HG02943 (cell line): Measurements from ENCODE around the gene ZYX.
"Not testable (repeated sequence)": the region's sequence is repeated elsewhere in the genome, so short reads cannot be mapped to it uniquely, and the experiment has no call there.

Experiments
- ATAC-seq: cut with Tn5 transposase; IDR thresholded peaks from one replicate; pipeline ENCODE4 v1.9.1; 2021; ENCODE audit warnings: mild to moderate bottlenecking, low read depth, moderate library complexity; ENCODE audit not compliant: unreplicated experiment

The ZYX gene

DNA sequence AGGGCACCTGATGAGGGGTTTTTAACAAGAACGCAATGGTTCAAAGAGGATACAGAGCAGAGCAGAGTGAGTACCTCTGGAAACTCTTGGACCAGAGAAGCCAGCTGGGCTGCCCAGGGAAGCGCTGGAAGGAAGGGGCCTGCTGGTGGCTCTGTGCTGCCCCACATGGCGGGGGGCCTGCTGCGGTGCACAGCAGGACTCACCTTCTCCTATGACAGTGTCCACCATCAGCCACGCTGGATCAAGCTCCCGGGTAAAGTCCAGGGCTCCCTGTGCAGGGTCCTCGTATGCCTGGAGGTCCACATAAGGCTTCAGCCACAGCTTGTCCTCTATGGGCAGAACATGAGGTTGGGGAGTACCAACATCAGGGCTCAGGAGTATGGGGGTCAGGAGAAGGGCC lies 15.0 kb downstream of the ZYX start:
- ATAC-seq = no peak

DNA sequence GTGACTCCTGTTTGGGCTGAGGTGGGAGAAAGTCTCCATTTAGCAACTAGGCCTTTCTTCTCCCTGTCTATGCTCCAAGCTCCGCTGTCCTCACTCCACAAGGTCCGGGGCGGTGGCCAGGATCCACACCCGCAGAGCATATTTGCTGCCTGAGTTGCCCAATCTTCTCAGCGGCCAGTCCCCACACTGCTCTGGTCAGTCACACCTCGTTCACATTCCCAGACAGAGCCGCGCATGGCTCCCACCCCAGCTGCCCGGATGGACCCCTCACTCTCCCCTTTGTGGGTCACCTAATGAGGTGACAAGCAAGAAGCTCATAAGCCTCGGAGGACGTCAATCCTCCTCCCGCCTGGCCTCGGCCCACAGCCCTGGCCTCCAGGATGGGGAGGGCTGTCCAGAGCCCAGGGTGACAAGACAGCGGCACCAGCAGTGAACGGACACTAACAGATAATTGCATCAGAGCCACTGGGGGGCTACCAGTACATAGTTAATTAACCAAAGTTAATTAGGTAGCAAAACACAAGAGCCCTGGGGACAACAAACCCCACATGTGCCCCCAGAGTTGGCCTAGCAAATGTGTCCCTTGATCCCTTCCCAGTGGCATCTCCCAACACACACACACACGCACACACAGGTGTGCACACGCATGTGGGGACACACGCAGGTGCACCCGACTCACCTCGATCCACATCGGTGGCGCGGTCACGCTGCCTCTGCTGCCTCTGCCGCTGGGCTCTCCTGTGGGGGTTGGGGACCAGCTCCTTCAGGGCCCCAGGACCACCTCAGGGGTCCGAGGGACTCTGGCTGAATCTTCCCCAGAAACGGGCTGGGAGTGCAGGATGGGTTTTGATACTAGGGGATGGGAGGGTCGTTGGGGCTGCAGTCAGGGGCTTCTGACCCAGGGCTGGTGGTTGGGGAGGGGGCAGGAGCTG lies 15.7 kb downstream of the ZYX start:
- no peak for ATAC-seq

DNA sequence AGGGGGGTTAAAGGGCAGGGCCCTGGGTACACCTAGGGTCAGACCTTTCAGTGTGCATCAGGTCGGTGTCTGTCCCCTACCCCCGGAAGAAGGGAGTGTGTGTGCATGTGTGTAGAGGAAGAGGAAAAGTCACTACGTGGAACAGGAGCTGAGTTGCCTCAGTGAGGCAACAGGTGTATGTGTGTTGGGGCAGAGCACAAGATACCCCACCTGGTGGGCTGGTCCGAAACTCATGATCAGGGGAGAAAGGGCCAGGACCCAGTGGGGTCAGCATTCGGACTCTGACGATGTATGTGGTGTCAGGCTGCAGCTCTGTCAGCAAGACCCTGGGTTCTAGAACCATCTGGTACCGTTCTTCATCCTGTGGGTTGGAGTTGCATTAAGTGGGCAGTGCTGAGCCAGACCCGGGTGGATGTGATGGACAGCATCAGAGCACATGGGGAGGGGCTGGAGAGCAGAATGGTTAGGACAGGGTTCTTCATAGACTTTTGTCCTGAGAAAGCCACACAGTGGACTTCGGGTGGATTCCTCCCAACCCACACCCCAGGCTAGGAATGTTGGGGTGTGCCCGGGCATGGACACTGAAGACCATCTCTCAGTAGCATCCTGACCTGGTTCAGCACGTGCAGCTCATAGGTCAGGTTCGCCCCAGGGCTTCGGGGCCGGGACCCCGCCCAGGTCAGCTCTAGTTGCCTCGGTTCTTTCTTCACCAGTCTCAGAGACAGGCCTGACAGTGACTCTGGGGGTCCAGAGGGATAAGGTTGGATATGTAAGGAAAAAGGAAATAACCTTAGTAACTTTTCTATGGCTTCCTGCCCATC lies 16.8 kb downstream of the ZYX start:
- ATAC-seq = no peak

DNA sequence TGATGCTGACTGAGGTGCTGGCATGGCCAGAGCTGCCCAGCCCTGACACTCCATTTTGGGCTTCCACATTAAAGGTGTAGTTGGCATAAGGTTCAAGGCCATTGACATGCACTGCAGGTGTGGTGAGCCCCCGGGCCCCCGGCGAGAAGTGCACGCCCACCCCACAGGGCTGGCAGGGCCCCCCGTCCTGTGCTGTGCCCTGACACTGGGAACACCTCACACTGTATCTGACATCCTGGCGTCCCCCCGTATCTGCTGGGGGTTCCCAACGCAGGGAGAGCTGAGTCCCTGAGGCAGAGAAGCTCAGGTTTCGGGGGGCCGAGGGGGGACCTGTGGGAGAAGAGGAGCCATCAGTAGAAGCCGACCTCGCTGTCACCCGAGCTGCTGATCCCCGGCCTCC lies 17.5 kb downstream of the ZYX start:
- ATAC-seq = no peak

DNA sequence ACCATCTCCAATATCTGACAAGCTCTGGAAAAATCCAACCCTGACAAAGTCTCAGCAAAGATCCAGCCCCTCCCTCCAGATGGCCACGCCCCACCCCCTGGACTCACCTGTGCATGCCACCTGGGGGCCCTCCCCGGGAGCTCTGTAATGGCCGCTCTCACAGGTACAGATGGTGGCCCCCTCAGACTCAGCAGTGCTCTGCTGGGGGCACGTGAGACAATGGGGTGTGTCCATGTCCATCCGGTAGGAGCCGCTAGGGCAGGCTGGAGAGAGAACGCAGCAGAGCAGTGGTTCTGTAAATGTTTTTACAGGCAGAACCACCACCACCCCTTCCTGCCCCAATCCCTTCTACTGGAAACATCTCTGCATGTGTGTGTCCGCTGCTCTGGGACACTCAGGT lies 18.0 kb downstream of the ZYX start:
- ATAC-seq = no peak

DNA sequence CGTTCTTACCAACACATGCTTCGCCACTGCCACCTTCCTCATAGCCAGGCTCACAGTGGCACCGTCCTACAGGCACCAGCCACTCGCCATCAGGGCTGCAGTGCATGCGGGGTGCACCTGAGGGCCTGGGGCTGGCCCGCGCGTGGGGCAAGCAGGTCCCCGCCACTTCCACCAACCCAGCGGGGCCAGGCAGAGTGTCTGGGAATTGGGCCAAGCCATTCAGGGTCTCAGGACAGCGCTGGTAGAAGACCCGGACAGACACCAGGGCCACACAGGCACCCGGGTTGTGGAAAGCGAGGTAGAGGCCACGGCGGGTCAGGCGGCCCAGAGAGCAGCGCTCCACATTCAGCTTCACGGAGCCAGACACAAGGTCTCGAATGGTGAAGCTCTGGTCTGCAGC lies 18.5 kb downstream of the ZYX start:
- ATAC-seq = no peak

DNA sequence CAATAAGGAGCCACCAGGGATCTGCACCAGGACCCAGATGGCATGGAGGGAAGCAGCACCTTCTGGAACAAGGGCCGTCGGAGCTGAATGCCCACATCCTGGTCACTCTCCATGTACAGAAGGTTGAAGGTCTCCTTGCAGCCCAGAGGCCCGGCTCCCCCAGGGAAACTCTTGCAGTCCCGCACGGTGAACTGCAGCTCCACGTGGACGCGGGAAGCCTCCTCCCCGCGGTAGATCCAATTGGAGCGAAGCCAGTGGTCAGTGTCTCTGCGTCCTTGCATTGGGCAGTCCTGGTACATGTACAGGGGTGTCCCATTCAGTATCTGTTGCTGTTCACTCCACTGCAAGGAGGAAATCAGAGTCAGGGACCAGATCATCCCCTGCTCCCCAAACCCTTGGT lies 20.1 kb downstream of the ZYX start:
- ATAC-seq = no peak

DNA sequence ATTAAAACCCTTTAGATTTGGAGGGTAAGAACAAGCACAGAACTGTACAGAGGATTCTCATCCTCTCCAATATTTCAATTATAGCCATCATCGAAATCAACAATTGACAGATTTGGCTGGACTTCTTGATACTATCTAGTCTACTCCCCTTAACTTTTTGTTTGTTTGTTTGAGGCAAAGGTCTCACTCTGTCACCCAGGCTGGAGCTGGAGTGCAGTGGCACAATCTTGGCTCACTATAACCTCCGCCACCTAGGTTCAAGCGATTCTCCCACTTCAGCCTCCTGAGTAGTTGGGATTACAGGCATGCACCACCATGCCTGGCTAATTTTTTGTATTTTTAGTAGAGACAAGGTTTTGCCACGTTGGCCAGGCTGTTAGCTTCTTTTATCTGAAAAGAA lies 21.1 kb downstream of the ZYX start:
- not testable (repeated sequence) for ATAC-seq

DNA sequence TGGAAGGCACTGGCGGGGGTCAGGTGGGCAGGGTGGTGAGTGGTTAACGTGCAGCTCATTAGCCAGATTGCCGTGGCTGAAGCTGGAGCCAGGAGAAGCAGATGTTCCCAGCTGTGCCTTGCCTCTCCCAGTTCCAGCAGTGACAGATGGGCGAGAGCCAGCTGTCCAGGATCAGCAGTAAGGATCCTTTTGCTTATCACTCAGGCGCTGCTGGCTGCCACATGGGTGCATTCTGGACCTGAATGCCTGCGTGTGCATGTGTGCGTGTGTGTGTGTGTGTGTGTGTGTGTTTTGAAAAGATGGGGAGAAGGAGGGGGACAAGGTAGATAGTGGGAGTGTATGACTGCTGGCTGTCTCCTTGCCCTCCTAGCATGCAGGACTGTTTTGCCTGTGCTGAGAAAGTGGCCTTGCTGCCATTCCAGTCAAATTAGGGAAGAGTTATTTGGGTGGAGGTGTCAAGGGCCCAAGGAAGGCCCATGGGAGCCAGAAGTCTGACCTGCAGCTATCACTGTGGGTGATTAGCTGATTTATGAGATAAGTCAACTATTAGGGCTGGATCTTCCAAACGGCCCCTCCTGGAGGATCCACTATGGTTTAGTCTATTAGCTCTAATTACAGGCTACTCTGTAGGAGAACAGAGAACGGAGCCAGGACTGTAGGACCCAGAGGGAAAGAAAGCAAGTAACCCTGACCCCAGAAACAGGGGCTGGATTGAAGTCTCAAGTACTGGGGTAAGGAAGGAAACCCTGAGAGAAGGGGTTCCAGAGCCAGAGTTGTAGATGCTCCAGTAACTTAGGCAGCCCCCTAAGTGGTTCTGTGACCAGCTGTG lies 24.2 kb downstream of the ZYX start:
- no peak for ATAC-seq

DNA sequence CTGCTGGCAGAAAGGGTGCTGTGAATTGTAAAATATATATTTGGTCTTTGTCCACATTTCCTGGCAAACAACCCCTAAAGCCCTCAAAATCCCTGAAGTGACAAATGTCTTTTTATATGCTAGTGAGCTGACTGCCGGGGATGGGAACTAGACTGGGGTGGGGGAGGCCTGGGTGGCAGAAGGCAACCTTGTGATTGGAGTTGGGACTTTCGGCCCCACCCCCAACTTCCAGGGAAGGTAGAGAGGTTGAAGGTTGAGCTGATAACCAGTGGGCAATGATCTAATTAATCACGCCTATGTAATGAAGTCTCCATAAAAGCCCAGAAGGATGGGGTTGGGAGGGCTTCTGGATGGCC lies 24.8 kb downstream of the ZYX start:
- no peak for ATAC-seq

DNA sequence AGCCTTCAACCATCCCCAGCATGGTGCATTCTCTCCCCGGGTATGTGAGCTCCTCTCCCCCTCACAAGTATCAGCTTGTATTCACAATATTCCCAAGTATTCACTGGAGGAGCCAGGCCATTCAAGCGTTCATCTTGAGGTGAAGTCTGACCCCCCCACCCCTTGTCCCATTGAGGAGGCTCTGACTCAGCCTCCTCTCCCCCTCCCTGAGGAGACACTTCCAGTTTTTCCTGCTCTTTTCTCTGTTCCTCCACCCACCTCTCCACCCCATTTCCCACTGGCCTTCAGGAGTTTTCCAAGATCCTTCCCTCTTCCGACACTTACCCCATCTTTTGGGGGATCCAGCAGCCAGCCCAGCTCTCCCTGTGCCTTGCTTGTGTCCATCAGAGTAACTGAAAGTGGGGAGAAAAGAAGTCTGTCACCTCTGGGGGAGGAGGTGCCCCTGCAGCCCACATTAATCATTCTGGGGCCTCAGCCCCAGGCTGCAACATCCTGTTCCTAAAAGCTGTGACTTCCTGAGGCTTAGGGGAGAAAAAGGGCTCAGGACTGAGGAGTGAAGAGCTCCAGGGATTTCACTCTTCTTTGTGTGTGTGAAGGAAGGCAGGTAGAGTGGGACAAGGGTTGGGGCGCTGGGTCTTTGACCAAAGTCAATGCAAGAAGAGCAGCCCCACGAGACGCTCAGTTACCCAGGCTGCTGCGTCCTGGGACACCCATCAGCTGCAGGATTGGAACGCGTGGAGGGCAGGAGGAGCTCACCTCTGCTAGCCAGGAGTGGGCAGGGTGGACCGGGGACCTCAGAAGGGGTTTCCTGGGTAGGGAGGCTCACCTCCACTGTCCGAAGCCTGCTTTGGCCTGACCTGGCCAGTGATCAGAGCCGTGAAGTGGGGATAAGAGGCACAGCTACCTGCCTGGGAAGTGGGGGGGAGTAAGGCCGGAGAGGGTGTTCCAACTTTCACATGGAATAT lies 26.4 kb downstream of the ZYX start:
- ATAC-seq = no peak

DNA sequence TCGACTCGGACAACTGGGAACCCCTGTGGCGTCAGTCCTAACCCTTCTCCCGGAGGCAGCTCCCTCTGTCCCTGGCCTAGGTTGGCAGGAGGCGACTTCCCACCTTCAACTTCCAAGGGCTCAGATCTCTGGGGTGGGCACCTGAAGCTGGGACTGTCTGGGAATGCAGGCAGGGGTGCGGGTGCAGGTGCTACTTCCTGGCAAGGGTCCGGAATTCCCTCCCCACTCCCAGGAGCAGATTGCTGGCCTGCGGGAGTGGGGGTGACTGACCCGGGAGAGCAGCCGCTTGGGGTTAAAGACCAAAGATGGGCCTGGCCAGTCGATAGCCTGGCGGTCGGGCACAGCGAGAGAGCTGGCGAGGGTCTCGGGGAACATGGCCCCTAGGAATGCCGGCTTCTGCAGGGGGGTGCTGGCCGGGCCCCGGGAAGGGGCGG lies 27.1 kb downstream of the ZYX start:
- ATAC-seq = no peak

DNA sequence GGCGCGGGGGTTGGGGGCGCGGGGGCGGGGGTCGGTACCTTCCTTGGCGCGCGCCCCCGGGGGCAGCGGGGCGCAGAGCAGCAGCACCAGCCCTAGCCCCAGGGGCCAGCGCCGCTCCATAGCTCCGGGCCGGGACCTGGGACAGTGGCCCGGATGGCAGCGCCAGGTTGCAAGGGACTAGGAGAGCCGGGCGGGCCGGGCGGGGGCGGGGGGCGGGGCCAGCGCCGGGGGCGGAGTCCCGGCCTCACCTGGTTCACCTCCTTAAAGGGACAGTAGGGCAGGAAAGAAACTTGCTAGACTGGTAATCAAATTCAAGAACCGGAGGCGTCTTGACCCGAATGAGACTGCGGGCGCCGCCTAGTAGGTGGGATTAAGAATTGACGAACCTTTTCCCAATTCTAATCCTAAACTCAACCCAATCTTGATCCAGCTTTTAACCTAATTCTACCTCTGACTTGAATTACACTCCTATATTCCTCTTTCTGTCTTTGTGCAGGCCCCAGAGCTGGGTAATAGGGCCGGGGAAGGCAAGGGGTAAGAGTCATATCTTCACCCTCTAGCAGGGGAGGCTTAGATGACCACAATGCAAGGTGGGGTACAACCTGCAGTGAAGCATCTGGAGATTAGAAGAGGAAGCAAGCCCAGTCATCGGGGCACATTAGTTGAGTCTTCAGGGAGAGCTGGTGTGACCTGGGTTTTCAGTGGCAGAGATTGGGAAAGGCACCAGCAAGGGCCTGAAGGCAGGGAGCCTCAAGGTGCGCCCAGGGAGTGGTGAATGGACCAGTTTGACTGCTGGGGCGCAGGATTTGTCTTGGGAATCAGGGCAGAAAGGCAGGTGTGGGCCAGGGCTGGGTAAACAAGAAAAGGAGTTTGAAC lies 27.8 kb downstream of the ZYX start, which contains the start of gene EPHA1:
TSS of gene EPHA1 (minus strand) at position 171 of the 876 bp plus-strand sequence. CDS start at position 120, 51 bp downstream.
- ATAC-seq = no peak

DNA sequence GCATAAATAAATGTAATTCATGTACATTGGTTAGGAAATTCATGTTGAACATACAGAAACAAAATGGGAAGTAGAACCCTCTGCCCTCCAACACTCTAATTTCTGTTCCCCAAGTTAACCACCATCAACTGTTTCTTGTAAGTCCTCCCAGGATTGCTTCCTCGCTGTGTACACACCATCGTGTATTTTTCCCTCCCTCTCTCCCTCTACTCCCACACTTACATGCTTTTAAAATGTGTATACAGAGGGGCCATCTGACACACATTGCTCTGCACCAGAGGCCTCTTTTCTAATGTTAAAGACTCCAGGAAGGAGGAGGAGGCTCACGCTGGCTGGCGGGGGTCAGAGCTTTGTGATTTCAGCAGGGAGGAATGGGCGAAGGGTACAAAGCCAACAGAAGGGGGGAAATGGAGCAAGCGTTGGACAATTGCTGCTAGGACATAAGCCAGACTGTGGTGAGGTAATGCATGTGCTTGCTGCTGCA lies 29.4 kb downstream of the ZYX start:
- no peak for ATAC-seq

DNA sequence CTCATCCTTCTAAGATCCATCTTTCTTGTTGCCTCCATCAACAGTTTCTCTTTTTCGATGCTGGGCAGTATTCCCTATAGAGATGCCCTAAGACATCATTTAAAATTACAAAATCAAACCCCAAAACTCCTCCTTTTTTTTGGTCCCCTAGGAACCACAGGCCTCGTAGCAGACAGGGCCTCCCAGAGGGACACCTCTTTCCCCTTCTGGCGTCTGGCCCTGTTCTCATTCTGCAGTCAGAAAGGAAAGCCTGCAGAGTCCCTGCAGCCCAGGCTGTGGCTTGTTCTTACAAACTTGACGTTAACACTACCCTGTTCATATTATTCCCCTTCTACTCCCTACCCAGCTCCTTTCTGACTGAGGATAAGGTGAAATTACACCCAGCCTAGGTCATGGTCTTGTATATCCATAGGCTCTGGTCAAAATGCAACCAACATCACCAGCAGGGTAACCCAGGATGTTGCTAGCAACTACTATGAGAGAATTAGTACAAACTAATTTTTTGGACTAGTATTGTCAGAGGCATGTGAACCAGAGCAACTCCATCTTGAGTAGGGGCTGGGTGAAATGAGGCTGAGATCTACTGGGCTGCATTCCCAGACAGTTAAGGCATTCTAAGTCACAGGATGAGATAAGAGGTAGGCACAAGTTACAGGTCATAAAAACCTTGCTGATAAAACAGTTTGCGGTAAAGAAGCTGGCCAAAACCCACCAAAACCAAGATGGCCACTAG lies 31.0 kb downstream of the ZYX start:
- no peak for ATAC-seq

DNA sequence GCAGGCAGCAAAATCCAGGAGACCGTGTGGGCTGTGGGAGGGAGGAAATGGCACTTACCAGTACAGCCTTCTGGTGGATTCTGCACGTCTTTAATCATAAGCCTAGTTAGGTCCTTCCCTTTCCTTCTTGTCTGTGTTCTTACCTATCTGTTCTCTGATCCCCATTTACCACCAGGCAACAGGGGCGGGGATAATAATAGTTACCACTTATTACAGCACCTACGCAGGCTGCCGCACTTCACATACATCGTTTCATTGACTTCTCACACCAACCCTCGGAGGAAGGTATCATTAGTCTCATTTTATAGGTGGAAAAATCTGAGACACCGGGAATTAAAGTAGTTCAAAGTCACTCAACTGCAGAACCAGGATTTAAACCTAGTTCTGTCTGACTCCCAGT lies 32.0 kb downstream of the ZYX start:
- ATAC-seq = no peak

DNA sequence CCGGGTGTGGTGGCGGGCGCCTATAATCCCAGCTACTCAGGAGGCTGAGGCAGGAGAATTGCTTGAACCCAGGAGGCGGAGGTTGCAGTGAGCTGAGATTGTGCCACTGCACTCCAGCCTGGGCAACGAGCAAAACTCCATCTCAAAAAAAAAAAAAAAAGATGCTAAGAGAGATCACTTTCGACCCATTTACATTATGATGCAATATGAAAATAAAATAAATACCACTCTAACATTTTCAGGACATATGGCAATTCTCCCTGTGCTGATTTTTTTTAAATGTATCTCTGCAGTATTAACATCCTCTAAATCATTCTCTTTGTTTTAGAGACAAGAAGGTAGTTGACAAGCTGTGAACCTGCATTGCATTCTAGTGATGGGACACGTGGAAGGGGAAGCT lies 34.1 kb downstream of the ZYX start:
- not testable (repeated sequence) for ATAC-seq
